ENCODE results near the gene TTR. TPM values are rescaled to one million over a fixed set of nuclear protein-coding genes. Genes with fewer than 3 reads are reported as not detected.

The TTR gene
- total and polyA plus RNA-seq, 2 of the 13 experiments (the other 11 are each of a cell fraction or from before 2014, with no cell fraction given): 91.3 to 496 TPM

DNA sequence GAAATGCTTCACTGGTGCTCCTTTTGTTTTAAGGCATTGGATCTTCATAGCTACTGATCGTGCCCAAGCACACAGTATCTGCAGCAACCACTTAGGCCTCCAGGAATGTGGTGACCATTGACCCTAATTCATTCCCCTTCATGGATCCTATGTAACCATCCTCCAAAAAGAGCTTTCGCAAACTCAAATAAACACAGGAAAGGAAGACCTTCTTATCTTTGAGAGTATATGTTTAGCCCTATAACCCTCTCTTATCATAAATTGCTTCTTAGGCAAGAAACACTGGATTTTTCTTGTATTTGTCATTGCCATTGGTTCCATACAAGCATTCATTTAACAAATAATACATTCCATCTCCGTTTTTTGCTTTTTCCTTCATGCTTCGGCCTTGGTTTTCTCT, 4.1 kb upstream of the TTR start (continued):
- TF ChIP-seq, protein P1, sequence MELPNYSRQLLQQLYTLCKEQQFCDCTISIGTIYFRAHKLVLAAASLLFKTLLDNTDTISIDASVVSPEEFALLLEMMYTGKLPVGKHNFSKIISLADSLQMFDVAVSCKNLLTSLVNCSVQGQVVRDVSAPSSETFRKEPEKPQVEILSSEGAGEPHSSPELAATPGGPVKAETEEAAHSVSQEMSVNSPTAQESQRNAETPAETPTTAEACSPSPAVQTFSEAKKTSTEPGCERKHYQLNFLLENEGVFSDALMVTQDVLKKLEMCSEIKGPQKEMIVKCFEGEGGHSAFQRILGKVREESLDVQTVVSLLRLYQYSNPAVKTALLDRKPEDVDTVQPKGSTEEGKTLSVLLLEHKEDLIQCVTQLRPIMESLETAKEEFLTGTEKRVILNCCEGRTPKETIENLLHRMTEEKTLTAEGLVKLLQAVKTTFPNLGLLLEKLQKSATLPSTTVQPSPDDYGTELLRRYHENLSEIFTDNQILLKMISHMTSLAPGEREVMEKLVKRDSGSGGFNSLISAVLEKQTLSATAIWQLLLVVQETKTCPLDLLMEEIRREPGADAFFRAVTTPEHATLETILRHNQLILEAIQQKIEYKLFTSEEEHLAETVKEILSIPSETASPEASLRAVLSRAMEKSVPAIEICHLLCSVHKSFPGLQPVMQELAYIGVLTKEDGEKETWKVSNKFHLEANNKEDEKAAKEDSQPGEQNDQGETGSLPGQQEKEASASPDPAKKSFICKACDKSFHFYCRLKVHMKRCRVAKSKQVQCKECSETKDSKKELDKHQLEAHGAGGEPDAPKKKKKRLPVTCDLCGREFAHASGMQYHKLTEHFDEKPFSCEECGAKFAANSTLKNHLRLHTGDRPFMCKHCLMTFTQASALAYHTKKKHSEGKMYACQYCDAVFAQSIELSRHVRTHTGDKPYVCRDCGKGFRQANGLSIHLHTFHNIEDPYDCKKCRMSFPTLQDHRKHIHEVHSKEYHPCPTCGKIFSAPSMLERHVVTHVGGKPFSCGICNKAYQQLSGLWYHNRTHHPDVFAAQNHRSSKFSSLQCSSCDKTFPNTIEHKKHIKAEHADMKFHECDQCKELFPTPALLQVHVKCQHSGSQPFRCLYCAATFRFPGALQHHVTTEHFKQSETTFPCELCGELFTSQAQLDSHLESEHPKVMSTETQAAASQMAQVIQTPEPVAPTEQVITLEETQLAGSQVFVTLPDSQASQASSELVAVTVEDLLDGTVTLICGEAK (IDR thresholded peaks at IDR 0.05): no peak
- TF ChIP-seq, protein P1 (CRISPR knock-in tag; IDR thresholded peaks at IDR 0.05): no peak
- TF ChIP-seq, protein P2, sequence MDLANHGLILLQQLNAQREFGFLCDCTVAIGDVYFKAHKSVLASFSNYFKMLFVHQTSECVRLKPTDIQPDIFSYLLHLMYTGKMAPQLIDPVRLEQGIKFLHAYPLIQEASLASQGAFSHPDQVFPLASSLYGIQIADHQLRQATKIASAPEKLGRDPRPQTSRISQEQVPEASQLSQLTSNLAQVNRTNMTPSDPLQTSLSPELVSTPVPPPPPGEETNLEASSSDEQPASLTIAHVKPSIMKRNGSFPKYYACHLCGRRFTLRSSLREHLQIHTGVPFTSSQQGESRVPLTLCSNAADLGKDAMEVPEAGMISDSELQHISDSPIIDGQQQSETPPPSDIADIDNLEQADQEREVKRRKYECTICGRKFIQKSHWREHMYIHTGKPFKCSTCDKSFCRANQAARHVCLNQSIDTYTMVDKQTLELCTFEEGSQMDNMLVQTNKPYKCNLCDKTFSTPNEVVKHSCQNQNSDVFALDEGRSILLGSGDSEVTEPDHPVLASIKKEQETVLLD (CRISPR knock-in tag; IDR thresholded peaks at IDR 0.05; ENCODE audit: low read depth): no peak
- TF ChIP-seq, protein P3, sequence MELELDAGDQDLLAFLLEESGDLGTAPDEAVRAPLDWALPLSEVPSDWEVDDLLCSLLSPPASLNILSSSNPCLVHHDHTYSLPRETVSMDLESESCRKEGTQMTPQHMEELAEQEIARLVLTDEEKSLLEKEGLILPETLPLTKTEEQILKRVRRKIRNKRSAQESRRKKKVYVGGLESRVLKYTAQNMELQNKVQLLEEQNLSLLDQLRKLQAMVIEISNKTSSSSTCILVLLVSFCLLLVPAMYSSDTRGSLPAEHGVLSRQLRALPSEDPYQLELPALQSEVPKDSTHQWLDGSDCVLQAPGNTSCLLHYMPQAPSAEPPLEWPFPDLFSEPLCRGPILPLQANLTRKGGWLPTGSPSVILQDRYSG (CRISPR knock-in tag; IDR thresholded peaks at IDR 0.05): no peak
- TF ChIP-seq ZFP41 (CRISPR knock-in tag; IDR thresholded peaks at IDR 0.05; ENCODE audit: borderline replicate concordance) (no peak), ATF7 (IDR thresholded peaks at IDR 0.05) (no peak), ATF7 (CRISPR knock-in tag; IDR thresholded peaks at IDR 0.05) (no peak), RORA (CRISPR knock-in tag; IDR thresholded peaks at IDR 0.05) (no peak), GABPA (IDR thresholded peaks at IDR 0.05; ENCODE audit: low read depth, low read length) (no peak), GABPA (CRISPR knock-in tag; IDR thresholded peaks at IDR 0.05; ENCODE audit: low read depth) (no peak), CBX5 (CRISPR knock-in tag; IDR thresholded peaks at IDR 0.05; ENCODE audit: borderline replicate concordance) (no peak), MEIS1 (CRISPR knock-in tag; IDR thresholded peaks at IDR 0.05; ENCODE audit: borderline replicate concordance) (no peak), IRX3 (CRISPR knock-in tag; IDR thresholded peaks at IDR 0.05; ENCODE audit: borderline replicate concordance, low read depth) (no peak), NFE2L1 (CRISPR knock-in tag; IDR thresholded peaks at IDR 0.05; ENCODE audit: borderline replicate concordance) (no peak), PAX8 (CRISPR knock-in tag; IDR thresholded peaks at IDR 0.05; ENCODE audit: borderline replicate concordance) (no peak), ZNF234 (CRISPR knock-in tag; conservative IDR thresholded peaks at IDR 0.05) (no peak), ZNF446 (CRISPR knock-in tag; IDR thresholded peaks at IDR 0.05) (no peak), MXI1 (IDR thresholded peaks at IDR 0.05; ENCODE audit: borderline replicate concordance, low read depth, low read length) (no peak), SAP130 (CRISPR knock-in tag; IDR thresholded peaks at IDR 0.05; ENCODE audit: low read depth) (no peak), ZFP1 (CRISPR knock-in tag; IDR thresholded peaks at IDR 0.05) (no peak)

Data from HepG2 (cell line).